Prostate gland (tissue), 2 donors: ENCODE measurements around the gene CHI3L2. TPM values are rescaled to one million over a fixed set of nuclear protein-coding genes. Genes with fewer than 3 reads are reported as not detected.

Source experiments
- DNase-seq: peaks from one replicate; pipeline ENCODE4 v3.0.0-alpha.2; 2019; ENCODE audit warnings: low spot score
- H3K27ac ChIP-seq, 2 donors: fragments of 200-600 bp; sonication (generic); 2 replicates each; pipeline ENCODE4 v1.5.1; 2017 to 2019
- H3K27me3 ChIP-seq: fragments of 200-600 bp; sonication (generic); replicated peaks from 2 replicates; pipeline ENCODE4 v1.5.1; 2019; ENCODE audit not compliant: insufficient read depth
- H3K36me3 ChIP-seq, 2 donors: fragments of 200-600 bp; sonication (generic); 1 replicate in 1 of 2; 2 replicates in 1 of 2; pipeline versions ENCODE4 v1.5.1 to v1.8.1; 2017 to 2019
- H3K4me1 ChIP-seq: fragments of 200-600 bp; sonication (generic); replicated peaks from 2 replicates; pipeline ENCODE4 v1.5.1; 2019
- H3K4me3 ChIP-seq, 2 donors: fragments of 200-600 bp; sonication (generic); 2 replicates each; pipeline ENCODE4 v1.5.1; 2017 to 2019
- H3K9me3 ChIP-seq: fragments of 200-600 bp; sonication (generic); 2 replicates; pipeline ENCODE4 v1.5.1; 2017
- CTCF ChIP-seq, 4 experiments: fragments of 200-600 bp in 2 of 4; fragments of 450-650 bp in 2 of 4; sonication (generic) in 2 of 4; IDR thresholded peaks; 1 replicate in 3 of 4; 2 replicates in 1 of 4; pipeline ENCODE4 v1.5.1; 2016 to 2019; ENCODE audit warnings: antibody characterized with exemption in 4 of 4, mild to moderate bottlenecking in 2 of 4, moderate library complexity in 2 of 4
- POLR2A ChIP-seq: fragments of 450-650 bp; IDR thresholded peaks from one replicate; pipeline ENCODE4 v1.6.1; 2016; ENCODE audit warnings: antibody characterized with exemption, mild to moderate bottlenecking
- POLR2AphosphoS5 ChIP-seq: sonication (generic); formaldehyde crosslinking; IDR thresholded peaks from one replicate; pipeline ENCODE4 v1.6.1; 2017; ENCODE audit warnings: antibody characterized with exemption
- WGBS: methylation state at CpG from one replicate; pipeline ENCODE4 v1.1.5; 2018; 5-methylcytosine and 5-hydroxymethylcytosine counted together
- intact Hi-C: fragments of 100-400 bp; cut with DNase I; formaldehyde crosslinking; loops from one replicate; pipeline ENCODE4 v1.14.2; 2022
- total RNA-seq, 2 donors: library from RNA; depleted of rRNA; stranded (reverse); fragments of >200 nt; gene quantifications; one replicate each; pipeline ENCODE4 v1.1.0, GENCODE V29; 2016

CHI3L2 gene
- 10 to 100 TPM in 1 of 2 donors, under 1 TPM in 1; 0.82 to 10.6 TPM for total RNA-seq

- TF ChIP-seq CTCF (IDR thresholded peaks at IDR 0.05): no peak
- TF ChIP-seq POLR2AphosphoS5: no peak
- no peak for TF ChIP-seq POLR2A
- H3K27me3 ChIP-seq: no peaks in the 10 kb centered on the region
- no peaks in the 10 kb centered on the region for H3K9me3 ChIP-seq
- no peaks in the 10 kb centered on the region for H3K36me3 ChIP-seq
- H3K4me3 ChIP-seq: no peak within 1 kb of the TSS
- no peaks in the 10 kb centered on the region for H3K4me1 ChIP-seq
- no peak for DNase-seq
- intact Hi-C loops: no loop called here
- H3K27ac ChIP-seq: peak within 1 kb of the TSS in 1 of 2 donors; percentile 13
- 53% methylated on average over 3 of the region's 3 CpGs for WGBS
Observed at GRCh38 chr1:111227434-111227833, at the start of gene CHI3L2. Gene CHI3L2 (plus strand): TSS chr1:111227713. CDS start chr1:111227730, 17 bp downstream.

- intact Hi-C loops: no loop called here
Observed at GRCh38 chr1:111179968-111180533, 47.5 kb upstream of the CHI3L2 start.

GRCh38 chr1:111182052-111182451, 45.5 kb upstream of the CHI3L2 start:
- 94% methylated on average over 2 of the region's 2 CpGs for WGBS
- Histone ChIP-seq H3K36me3 (peaks cover 0 to 8% of the 10 kb centered on the region in 2 donors), H3K27ac (no peak overlapping the region), H3K4me3 (no peak overlapping the region), H3K9me3 (no peaks in the 10 kb centered on the region), H3K27me3 (no peaks in the 10 kb centered on the region), H3K4me1 (no peaks in the 10 kb centered on the region)
- no peak for DNase-seq
- no peak for TF ChIP-seq CTCF (IDR thresholded peaks at IDR 0.05)
- TF ChIP-seq POLR2AphosphoS5: no peak
- no peak for TF ChIP-seq POLR2A
- intact Hi-C loops: no loop called here

More at GRCh38 chr1:111179968-111180533, 47.5 kb upstream of the CHI3L2 start:
- H3K36me3 ChIP-seq: no peaks in the 10 kb centered on the region
- H3K9me3 ChIP-seq: no peaks in the 10 kb centered on the region
- no peak overlapping the region for H3K4me3 ChIP-seq
- no peak overlapping the region for H3K27ac ChIP-seq
- no peaks in the 10 kb centered on the region for H3K4me1 ChIP-seq
- DNase-seq: no peak
- H3K27me3 ChIP-seq: no peaks in the 10 kb centered on the region
- no peak for TF ChIP-seq POLR2AphosphoS5

GRCh38 chr1:111183308-111184069, 44.0 kb upstream of the CHI3L2 start:
- no peak for DNase-seq
- no peak overlapping the region for H3K4me3 ChIP-seq
- no peaks in the 10 kb centered on the region for H3K9me3 ChIP-seq
- H3K4me1 ChIP-seq: no peaks in the 10 kb centered on the region
- H3K36me3 ChIP-seq: peaks cover 0 to 8% of the 10 kb centered on the region in 2 donors
- WGBS: 81% methylated on average over 6 of the region's 6 CpGs
- intact Hi-C loops: no loop called here
- TF ChIP-seq POLR2AphosphoS5 (no peak), CTCF (IDR thresholded peaks at IDR 0.05) (no peak), POLR2A (no peak)
- H3K27ac ChIP-seq: no peak overlapping the region
- H3K27me3 ChIP-seq: no peaks in the 10 kb centered on the region

- no peaks in the 10 kb centered on the region for H3K27me3 ChIP-seq
- peaks cover 0 to 8% of the 10 kb centered on the region in 2 donors for H3K36me3 ChIP-seq
- no peaks in the 10 kb centered on the region for H3K9me3 ChIP-seq
- intact Hi-C loops: no loop called here
- H3K4me3 ChIP-seq: no peak overlapping the region
- TF ChIP-seq POLR2AphosphoS5 (no peak), CTCF (IDR thresholded peaks at IDR 0.05) (no peak), POLR2A (no peak)
- no peak overlapping the region for H3K27ac ChIP-seq
- DNase-seq: no peak
- H3K4me1 ChIP-seq: no peaks in the 10 kb centered on the region
Observed at GRCh38 chr1:111184663-111185062, 42.9 kb upstream of the CHI3L2 start.
